NCI-H526 treated with DMSO at 0.1 percent for 48 hours (cell line): Measurements from ENCODE around the gene RIOK1.
"Not testable (repeated sequence)": the region's sequence is repeated elsewhere in the genome, so short reads cannot be mapped to it uniquely, and the experiment has no call there.

Source experiments
- DNase-seq: peaks from one replicate; lab custom pipeline; 2025; lab: John Stamatoyannopoulos, UW

Gene RIOK1

GRCh38 chr6:7389451-7390225 is at the start of gene RIOK1, which contains the start of gene CAGE1:
Gene RIOK1 (plus strand): TSS chr6:7389808. CDS start chr6:7390003, 195 bp downstream.
Gene CAGE1 (minus strand): TSS chr6:7389742. CDS start chr6:7387173, 2,569 bp downstream.
- DNase-seq = peak; percentile 84

DNA sequence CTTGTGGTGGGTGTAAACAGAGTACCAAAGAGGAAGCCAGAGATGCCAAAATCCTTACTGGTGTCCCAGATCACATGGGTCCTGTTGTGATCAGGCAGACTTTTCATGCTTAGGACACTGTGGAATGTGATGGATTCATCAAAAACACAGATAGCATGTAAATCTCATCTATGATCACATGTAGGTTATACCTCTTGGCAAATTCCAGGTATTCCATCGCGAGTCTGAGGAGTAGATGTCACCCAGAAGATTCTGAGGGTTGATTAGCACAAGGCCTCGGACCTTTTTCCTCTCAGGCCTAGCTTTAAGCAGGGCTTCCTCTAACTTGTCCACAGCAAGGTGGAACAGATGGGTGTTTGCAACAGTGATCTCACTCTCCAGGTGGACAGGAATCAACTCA is 48.3 kb upstream of the RIOK1 start:
- no peak for DNase-seq

DNA sequence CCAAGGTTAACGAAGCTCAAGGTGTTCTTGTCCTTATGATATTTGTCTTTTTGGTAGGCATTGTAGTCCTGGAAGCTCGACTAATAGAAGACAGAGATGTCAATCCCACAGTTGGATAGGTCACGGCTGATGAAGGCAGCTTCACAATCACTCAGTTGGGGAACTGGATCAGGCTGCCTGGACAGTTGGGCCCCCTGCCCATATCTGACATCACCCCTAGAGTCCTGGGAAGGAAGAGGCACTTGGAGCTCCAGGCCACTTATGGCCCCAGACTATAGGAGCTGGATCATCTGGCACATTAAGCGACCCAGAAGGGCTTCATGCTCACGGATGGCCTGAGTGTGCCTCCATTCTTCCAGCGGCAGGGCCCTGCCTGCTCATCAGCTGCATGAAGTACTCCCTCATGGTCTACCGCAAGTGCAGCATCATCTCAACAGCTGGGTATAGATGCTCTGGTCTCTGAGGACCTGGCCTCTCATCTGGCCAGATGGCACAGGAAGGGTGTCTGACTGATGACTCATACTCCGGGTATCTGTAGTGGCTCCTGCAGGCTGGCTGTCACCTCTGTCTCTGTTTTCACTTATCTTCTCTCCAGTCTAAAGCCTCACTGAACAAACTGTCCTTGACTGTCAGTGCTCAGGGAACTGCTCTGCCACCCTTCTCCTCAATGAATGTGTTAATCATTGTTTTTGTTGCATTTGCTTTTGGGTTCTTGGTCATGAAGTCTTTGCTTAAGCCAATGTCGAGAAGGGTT is 47.4 kb upstream of the RIOK1 start:
- DNase-seq = no peak

GRCh38 chr6:7343546-7344475 is 45.8 kb upstream of the RIOK1 start:
- DNase-seq = no peak

DNA sequence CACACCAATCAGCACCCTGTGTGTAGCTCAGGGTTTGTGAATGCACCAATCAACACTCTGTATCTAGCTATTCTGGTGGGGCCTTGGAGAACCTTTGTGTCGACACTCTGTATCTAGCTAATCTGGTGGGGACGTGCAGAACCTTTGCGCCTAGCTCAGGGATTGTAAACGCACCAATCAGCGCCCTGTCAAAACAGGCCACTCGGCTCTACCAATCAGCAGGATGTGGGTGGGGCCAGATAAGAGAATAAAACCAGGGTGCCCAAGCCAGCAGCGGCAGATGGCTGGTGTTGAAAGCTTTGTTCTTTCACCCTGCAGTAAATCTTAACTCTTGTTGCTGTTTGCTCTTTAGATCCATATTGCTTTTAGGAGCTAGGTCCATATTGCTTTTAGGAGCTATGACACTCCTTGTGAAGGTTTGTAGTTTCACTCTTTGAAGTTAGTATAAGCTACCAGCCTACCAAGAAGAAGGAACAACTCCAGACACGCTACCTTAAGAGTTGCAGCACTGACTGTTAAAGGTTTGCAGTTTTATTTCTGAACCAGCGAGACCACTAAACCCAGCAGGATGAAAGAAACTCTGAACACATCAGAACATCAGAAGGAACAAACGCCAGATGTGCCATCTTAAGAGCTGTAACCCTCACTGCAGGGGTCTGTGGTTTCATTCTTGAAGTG is 44.7 kb upstream of the RIOK1 start:
- not testable (repeated sequence) for DNase-seq

- DNase-seq = not testable (repeated sequence)
These were observed 42.0 kb upstream of the RIOK1 start for GRCh38 chr6:7347551-7347997.

DNA sequence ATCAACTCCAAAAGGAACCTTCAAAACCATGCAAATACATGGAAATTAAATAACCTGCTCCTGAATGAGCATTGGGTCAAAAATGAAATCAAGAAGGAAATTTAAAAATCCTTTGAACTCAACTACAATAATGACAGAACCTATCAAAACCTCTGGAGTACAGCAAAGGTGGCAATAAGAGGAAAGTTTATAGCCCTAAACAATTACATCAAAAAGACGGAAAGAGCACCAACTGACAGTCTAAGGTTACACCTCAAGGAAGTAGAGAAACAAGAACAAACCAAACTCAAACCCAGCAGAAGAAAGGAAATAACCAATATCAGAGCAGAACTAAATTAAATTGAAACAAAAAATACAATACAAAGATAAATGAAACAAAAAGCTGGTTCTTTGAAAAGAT is 39.0 kb upstream of the RIOK1 start:
- not testable (repeated sequence) for DNase-seq

GRCh38 chr6:7351916-7352315 is 37.7 kb upstream of the RIOK1 start:
- DNase-seq = not testable (repeated sequence)

DNA sequence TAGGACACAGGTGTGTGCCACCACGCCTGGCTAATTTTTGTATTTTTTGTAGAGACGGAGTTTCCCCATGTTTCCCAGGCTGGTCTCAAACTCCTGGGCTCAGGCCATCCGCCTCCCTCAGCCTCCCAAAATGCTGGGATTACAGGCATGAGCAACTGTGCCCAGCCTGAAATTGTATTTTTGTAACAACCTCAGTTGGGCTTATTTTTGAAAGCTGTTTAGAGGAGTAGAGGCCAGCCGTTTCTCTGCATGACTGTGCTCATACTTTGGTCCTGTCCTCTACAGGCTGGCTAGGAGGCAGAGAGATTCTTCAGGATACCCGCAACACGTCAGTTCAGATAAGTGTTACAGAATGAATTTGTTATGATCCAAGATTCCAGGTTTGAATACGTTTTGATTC is 22.2 kb upstream of the RIOK1 start:
- DNase-seq = no peak

DNA sequence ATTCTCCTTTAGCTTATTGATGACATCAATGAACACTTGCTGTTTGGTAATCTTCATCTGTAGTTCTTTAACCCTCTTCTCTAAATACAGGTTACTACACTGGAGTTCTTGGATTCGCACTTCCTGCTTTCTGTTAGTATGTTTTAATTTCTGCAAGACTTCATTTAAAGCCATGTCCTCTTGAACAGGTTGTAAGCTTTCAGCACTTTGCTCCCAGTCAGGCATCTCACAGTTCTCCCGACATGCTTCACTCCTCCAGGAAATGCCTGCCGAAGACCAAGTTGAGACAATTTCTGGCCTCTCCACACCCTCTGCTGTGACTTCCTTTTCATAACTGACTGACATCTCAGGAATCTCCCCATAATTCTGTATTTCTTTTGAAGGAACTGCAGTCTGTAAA is 15.9 kb upstream of the RIOK1 start:
- DNase-seq = no peak

DNA sequence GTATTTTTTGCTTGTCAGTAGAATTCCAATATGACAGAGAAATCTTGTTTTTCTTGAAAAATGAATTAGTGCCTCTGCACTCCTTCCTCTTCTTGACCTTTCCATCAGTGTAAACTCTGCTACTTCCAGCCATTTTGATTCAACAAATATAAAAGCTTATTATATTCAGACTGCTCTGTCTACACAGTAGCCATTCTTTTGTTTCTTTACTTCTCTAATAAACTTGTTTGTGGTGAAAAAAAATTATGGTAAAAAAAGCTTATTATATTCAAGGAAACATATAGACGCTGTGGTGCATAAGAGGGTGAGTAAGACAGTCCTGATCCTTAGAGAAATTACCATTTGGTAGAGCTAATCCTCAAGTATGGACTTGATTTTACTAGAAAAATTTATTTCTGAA is 11.6 kb upstream of the RIOK1 start:
- DNase-seq = no peak

DNA sequence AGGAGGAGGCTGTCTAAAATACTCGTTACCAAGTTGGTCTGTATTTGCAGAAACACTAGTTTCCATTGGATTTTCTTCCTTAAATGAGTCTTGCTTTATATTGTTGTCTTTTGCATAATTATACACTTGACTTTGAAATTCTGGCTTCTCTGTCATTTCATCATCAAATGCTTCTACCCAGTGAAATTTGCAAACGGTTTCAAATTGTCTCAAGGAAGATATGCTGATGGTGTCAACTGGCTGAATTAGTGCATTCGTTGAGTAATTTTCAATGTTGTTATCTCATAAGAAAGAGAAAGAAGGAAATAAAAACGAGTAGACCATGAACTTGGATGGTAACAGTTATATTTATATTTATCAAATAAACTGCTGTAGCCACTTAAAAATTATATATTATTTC is 10.9 kb upstream of the RIOK1 start:
- DNase-seq = no peak

- no peak for DNase-seq
These were observed 8.5 kb upstream of the RIOK1 start for GRCh38 chr6:7381092-7381491.

DNA sequence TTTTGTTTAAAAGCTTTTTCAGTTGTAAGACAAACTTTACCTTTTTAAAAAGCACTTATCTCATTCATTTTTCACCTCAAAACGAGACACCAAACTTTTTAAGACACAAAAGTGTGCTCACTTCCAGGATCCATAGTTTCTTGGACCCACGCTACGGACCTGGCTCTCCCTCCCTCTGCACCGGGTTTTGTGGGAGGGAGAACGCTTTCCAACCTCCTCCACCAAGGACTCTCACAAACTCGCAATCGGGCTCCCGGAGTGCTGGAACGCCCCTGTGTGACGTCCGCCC is 502 bp upstream of the RIOK1 start:
- DNase-seq = no peak

GRCh38 chr6:7390226-7390878 is 744 bp downstream of the RIOK1 start:
- no peak for DNase-seq

DNA sequence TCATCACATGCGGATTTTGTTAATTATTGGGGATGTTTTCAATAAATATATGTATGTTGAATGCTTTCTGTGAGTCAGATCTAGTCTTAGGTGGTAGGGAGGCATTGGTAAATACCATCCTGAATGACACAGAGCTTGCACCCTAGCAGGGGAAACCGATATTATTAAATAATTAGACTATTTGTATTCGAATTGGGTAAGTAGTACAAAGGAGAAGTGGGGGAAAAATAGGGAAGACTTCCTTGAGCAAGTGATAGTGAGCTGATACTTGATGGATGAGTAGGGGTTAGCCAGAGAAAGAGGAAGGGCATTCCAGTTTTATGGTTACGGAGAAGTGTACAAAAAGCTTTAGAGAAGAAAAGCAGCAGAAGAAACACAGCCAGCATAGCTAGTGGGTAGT is 1.5 kb downstream of the RIOK1 start:
- no peak for DNase-seq

- DNase-seq = no peak
These were observed 2.8 kb downstream of the RIOK1 start for GRCh38 chr6:7392402-7392801.

DNA sequence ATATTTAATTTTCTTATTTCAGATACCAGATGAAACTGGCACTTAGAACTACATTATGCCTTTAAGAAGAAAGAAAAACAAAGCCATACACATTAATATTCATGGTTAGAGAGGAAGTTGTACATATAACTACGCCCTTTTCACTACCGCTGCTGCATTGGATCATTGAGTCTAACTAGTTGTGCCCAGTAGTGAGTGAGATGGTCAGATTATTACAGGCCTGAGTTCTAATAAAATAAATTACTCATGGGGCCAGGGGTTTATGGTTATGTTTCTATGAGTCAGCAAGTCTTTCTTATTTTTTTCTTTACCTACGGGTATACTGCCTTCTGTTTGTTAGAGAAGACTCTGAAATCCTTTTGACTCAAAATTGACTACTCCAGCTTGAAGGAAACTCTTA is 11.5 kb downstream of the RIOK1 start:
- no peak for DNase-seq

DNA sequence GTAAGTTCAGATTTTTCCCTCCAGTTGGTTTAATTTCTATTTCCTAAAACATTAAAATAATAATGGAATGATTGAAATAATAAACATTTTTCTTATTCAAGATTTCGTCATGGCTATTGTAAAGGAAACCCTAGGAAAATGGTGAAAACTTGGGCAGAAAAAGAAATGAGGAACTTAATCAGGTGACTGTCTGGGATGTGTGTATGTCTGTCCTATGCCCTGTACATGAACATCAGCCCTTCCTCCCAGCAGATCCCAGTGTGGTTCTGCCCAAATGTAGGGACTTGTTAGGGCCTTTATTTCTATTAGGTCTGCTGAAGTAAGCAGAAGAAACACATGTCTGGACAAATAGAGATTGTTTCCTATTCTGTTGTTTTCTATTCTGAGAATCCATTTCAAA is 13.1 kb downstream of the RIOK1 start:
- no peak for DNase-seq

DNA sequence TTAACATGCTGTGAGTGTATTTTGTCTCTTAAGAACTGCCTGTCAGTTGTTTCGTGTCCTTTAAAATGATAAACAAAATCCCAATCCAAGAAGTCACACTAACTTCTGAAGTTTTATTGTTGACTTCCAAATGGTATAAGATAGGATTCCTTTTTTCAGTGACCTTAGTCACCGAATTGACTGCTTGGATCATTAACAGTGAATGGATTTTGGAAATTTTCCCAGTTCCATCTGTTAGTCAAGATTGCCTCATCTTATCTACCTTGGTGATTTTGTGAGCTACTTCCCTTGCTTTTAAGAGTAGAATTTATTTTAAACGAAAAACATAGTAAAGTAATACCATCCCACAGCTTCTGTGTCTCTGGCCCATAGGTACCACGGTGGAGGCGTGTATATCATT is 14.9 kb downstream of the RIOK1 start:
- no peak for DNase-seq

DNA sequence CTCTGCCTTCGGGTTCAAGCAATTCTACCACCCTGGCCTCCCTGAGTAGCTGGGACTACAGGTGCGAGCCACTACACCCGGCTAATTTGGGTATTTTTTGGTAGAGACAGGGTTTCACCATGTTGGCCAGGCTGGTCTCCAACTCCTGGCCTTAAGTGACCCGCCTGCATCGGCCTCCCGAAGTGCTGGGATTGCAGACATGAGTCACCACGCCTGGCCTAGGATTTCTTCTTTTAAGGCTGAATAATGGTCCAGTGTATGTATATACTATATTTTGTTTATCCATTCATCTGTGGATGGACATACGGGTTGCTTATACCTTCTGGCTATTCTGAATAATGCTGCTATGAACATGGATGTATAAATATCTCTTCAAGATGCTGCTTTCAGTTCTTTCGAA is 17.1 kb downstream of the RIOK1 start:
- DNase-seq = no peak
